WTC11 (cell line): ENCODE data around the gene RUNX2. TPM values are rescaled to one million over a fixed set of nuclear protein-coding genes. Genes with fewer than 3 reads are reported as not detected.

Source experiments
- ATAC-seq: fragments of 200-7000 bp; cut with Tn5 transposase; 2 replicates; pipeline ENCODE4 v1.10.0; 2021; ENCODE audit warnings: mild to moderate bottlenecking, moderate library complexity
- CTCF ChIA-PET: fragments of 300-600 bp; sonication (Branson Sonifier 250); formaldehyde crosslinking; loops from one replicate; lab custom pipeline; 2021; ENCODE audit warnings: antibody characterized with exemption; lab: Charles Lee
- POLR2A ChIA-PET: fragments of 350-600 bp; sonication (Branson Sonifier 250); formaldehyde crosslinking; loops from one replicate; lab custom pipeline; 2021; ENCODE audit warnings: antibody characterized with exemption; lab: Charles Lee
- DNase-seq: peaks from one replicate; pipeline ENCODE4 v3.0.0; 2021; ENCODE audit warnings: low spot score
- H3K27ac Mint-ChIP-seq: 2 replicates; pipeline ENCODE4 v1.8.0; 2021; ENCODE audit warnings: mixed read lengths
- H3K27me3 Mint-ChIP-seq: 2 replicates; pipeline ENCODE4 v1.8.0; 2021; ENCODE audit warnings: low read depth, mild to moderate bottlenecking, moderate library complexity, mixed read lengths
- H3K36me3 Mint-ChIP-seq: 2 replicates; pipeline ENCODE4 v1.8.0; 2021; ENCODE audit warnings: mixed read lengths
- H3K4me1 Mint-ChIP-seq: 2 replicates; pipeline ENCODE4 v1.8.0; 2022; ENCODE audit warnings: mixed read lengths
- H3K4me3 Mint-ChIP-seq: 2 replicates; pipeline ENCODE4 v1.8.0; 2021; ENCODE audit warnings: mild to moderate bottlenecking, moderate library complexity, mixed read lengths
- H3K9me3 Mint-ChIP-seq: 2 replicates; pipeline ENCODE4 v1.8.0; 2021; ENCODE audit warnings: mixed read lengths
- ATF1 ChIP-seq: sonication (generic); formaldehyde crosslinking; IDR thresholded peaks from 2 replicates; pipeline ENCODE4 v1.8.1; 2023; ENCODE audit warnings: mild to moderate bottlenecking, moderate library complexity, missing genetic modification reagents
- CBFB ChIP-seq: sonication (generic); formaldehyde crosslinking; IDR thresholded peaks from 2 replicates; pipeline ENCODE4 v1.8.1; 2022; ENCODE audit warnings: mild to moderate bottlenecking, low read depth, missing genetic modification reagents
- CREB1 ChIP-seq: sonication (generic); formaldehyde crosslinking; IDR thresholded peaks from 2 replicates; pipeline ENCODE4 v1.8.0; 2023; ENCODE audit warnings: mild to moderate bottlenecking, missing genetic modification reagents
- ERG ChIP-seq: fragments of 250-450 bp; sonication (Bioruptor Pico); IDR thresholded peaks from 2 replicates; pipeline ENCODE4 v1.8.0; 2021; ENCODE audit warnings: mild to moderate bottlenecking
- FOXK1 ChIP-seq: sonication (generic); formaldehyde crosslinking; IDR thresholded peaks from 2 replicates; pipeline ENCODE4 v1.8.0; 2022; ENCODE audit warnings: mild to moderate bottlenecking, moderate library complexity, missing genetic modification reagents
- FOXP4 ChIP-seq: sonication (generic); formaldehyde crosslinking; IDR thresholded peaks from 2 replicates; pipeline ENCODE4 v1.8.0; 2022; ENCODE audit warnings: mild to moderate bottlenecking, missing genetic modification reagents
- GRHL2 ChIP-seq: fragments of 250-450 bp; sonication (Bioruptor Pico); IDR thresholded peaks from 2 replicates; pipeline ENCODE4 v1.8.0; 2022; ENCODE audit warnings: mild to moderate bottlenecking, moderate library complexity; ENCODE audit not compliant: insufficient replicate concordance, severe bottlenecking
- GTF2I ChIP-seq: fragments of 250-450 bp; sonication (Bioruptor Pico); conservative IDR thresholded peaks from 2 replicates; pipeline ENCODE4 v1.4.0; 2021; ENCODE audit warnings: mild to moderate bottlenecking
- MYBL2 ChIP-seq: sonication (generic); formaldehyde crosslinking; IDR thresholded peaks from 2 replicates; pipeline ENCODE4 v1.8.1; 2023; ENCODE audit warnings: mild to moderate bottlenecking, moderate library complexity, missing genetic modification reagents
- PRDM15 ChIP-seq: sonication (generic); formaldehyde crosslinking; IDR thresholded peaks from 2 replicates; pipeline ENCODE4 v1.8.0; 2022; ENCODE audit warnings: missing genetic modification reagents
- SMAD4 ChIP-seq: sonication (generic); formaldehyde crosslinking; IDR thresholded peaks from 2 replicates; pipeline ENCODE4 v1.8.0; 2022; ENCODE audit warnings: mild to moderate bottlenecking, missing genetic modification reagents
- STAT6 ChIP-seq: sonication (generic); formaldehyde crosslinking; conservative IDR thresholded peaks from 2 replicates; pipeline ENCODE4 v1.8.1; 2023; ENCODE audit warnings: mild to moderate bottlenecking, low read depth, missing genetic modification reagents, moderate library complexity
- USF2 ChIP-seq: sonication (generic); formaldehyde crosslinking; IDR thresholded peaks from 2 replicates; pipeline ENCODE4 v1.8.1; 2023; ENCODE audit warnings: mild to moderate bottlenecking, missing genetic modification reagents, moderate library complexity
- ZNF219 ChIP-seq: sonication (generic); formaldehyde crosslinking; IDR thresholded peaks from 2 replicates; pipeline ENCODE4 v1.8.0; 2023; ENCODE audit warnings: missing genetic modification reagents, mild to moderate bottlenecking, borderline replicate concordance
- ZNF671 ChIP-seq: fragments of 250-450 bp; sonication (Bioruptor Pico); IDR thresholded peaks from 2 replicates; pipeline ENCODE4 v1.8.0; 2021; ENCODE audit warnings: mild to moderate bottlenecking
- total RNA-seq: library from RNA; stranded (reverse); gene quantifications from 3 replicates; pipeline ENCODE4 v1.2.3, GENCODE V29; 2021
- TF ChIP-seq, protein P1 (sequence below): fragments of 250-450 bp; sonication (Bioruptor Pico); IDR thresholded peaks from 2 replicates; pipeline ENCODE4 v1.9.0; 2021; ENCODE audit warnings: mild to moderate bottlenecking

The RUNX2 gene
- total RNA-seq, 1 experiment from 2014 or later, result 0.28 TPM

DNA sequence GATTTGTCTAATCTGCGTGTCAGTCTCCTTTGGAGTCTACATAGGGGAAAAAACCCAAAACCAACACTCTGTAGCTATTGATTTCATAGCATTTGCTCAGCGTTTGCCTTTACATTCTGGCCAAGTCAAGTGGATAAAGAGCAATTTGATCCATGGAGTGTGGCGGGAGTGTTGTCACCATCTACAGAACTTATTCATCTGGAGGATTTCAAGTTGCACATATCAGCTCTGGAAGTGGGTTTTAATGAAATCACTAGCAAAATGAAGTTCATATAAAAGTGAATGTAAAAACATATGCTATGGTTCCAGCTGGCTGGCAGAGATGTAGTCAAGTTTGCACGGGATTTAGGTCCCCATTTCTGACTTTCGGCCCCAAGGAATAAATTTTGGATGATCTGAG, 269.3 kb downstream of the RUNX2 start:
- Mint-ChIP-seq H3K9me3 (no peaks in the 10 kb centered on the region), H3K27ac (no peak overlapping the region), H3K27me3 (no peaks in the 10 kb centered on the region), H3K36me3 (no peaks in the 10 kb centered on the region), H3K4me3 (no peak overlapping the region), H3K4me1 (peaks cover 9% of the 10 kb centered on the region)
- POLR2A ChIA-PET, result no interaction called here
- CTCF ChIA-PET, result no interaction called here
- no peak for TF ChIP-seq STAT6 (CRISPR knock-in tag)
- TF ChIP-seq ERG (CRISPR knock-in tag), result no peak
- TF ChIP-seq SMAD4, result no peak
- no peak for TF ChIP-seq ZNF671 (CRISPR knock-in tag)
- TF ChIP-seq, protein P1, sequence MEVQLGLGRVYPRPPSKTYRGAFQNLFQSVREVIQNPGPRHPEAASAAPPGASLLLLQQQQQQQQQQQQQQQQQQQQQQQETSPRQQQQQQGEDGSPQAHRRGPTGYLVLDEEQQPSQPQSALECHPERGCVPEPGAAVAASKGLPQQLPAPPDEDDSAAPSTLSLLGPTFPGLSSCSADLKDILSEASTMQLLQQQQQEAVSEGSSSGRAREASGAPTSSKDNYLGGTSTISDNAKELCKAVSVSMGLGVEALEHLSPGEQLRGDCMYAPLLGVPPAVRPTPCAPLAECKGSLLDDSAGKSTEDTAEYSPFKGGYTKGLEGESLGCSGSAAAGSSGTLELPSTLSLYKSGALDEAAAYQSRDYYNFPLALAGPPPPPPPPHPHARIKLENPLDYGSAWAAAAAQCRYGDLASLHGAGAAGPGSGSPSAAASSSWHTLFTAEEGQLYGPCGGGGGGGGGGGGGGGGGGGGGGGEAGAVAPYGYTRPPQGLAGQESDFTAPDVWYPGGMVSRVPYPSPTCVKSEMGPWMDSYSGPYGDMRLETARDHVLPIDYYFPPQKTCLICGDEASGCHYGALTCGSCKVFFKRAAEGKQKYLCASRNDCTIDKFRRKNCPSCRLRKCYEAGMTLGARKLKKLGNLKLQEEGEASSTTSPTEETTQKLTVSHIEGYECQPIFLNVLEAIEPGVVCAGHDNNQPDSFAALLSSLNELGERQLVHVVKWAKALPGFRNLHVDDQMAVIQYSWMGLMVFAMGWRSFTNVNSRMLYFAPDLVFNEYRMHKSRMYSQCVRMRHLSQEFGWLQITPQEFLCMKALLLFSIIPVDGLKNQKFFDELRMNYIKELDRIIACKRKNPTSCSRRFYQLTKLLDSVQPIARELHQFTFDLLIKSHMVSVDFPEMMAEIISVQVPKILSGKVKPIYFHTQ, result no peak
- TF ChIP-seq USF2 (CRISPR knock-in tag), result no peak
- TF ChIP-seq ATF1 (CRISPR knock-in tag), result no peak
- no peak for TF ChIP-seq FOXK1 (CRISPR knock-in tag)
- no peak for TF ChIP-seq ZNF219 (CRISPR knock-in tag)
- TF ChIP-seq MYBL2, result no peak
- no peak for TF ChIP-seq PRDM15 (CRISPR knock-in tag)
- TF ChIP-seq GRHL2 (CRISPR knock-in tag), result no peak
- no peak for ATAC-seq
- no peak for DNase-seq

GRCh38 chr6:45599053-45599452, 270.9 kb downstream of the RUNX2 start:
- POLR2A ChIA-PET, result no interaction called here
- Mint-ChIP-seq H3K4me1 (peaks cover 6% of the 10 kb centered on the region; the same call in 1 of the 2 replicates), H3K9me3 (peaks cover 7% of the 10 kb centered on the region), H3K36me3 (no peaks in the 10 kb centered on the region), H3K4me3 (no peak overlapping the region), H3K27ac (no peak overlapping the region), H3K27me3 (no peaks in the 10 kb centered on the region)
- CTCF ChIA-PET, result no interaction called here
- ATAC-seq, result no peak
- DNase-seq, result no peak
- no peak for TF ChIP-seq GTF2I
- no peak for TF ChIP-seq STAT6 (CRISPR knock-in tag)
- TF ChIP-seq CBFB (CRISPR knock-in tag), result no peak
- no peak for TF ChIP-seq CREB1 (CRISPR knock-in tag)
- no peak for TF ChIP-seq FOXP4 (CRISPR knock-in tag)
- TF ChIP-seq GRHL2 (CRISPR knock-in tag), result no peak
- TF ChIP-seq ZNF671 (CRISPR knock-in tag), result no peak
